ENCODE measurements around the gene PTPRM.
A peak's percentile ranks its signal among the peaks of the same experiment; 100 is the strongest.
"Not testable (repeated sequence)": the region's sequence is repeated elsewhere in the genome, so short reads cannot be mapped to it uniquely, and the experiment has no call there.

Gene PTPRM

DNA sequence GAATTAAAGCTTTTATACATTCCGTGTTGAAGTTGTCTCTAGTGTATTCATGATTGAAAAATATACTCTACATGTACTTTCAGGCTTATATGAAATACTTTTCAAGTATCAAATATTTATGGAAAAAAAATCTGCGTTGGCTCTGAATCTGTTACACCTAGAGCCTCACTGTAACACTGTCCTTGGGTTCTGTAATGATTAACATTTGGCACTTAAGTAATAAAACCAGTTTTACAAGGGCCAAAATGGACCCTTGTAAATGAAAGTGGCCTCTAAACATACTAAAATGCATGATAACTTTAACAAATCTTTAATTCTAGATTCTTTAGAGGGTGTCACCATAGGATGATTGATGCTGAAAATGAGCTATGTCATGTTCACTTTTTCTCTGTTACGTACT is 162.8 kb downstream of the PTPRM start:
- DNase-seq: no peak

DNA sequence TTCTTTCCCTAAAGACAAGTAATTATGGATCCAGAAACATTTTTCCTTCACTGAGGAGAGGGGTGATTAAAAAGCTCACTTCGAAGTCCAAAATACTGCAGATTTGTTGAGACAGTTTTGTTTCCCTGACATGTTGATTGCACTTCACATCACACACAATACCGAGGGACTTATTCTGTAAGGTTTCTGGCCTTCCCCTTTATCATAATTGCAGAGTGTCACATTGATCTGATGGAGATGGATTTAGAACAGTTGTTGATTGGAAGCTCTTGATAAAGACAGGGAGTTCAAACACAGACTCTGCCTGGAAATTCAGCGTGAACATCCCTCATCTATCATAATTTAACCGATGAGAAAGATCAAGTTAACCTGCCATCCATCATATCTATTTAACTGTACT is 163.6 kb downstream of the PTPRM start:
- DNase-seq: no peak

DNA sequence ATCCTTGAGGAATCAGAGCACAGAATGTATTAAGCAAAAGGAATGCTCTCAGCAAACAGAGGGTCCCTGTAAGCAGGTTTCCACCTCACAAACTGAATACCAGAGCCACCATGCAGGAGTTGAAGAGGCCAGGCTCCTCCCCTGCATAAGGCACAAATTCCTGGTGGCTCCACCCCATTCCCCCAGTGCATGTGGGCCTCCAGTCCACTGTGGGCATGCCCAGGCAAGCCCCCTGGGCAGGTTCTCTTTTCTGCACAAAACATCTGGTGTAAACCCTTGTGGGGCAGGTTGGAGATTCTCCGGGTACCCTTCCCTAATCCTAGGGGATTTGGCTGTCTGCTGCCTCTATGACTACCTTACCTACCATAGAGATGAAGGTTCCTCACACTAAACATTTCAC is 166.5 kb downstream of the PTPRM start:
- no peak for DNase-seq

GRCh38 chr18:7735196-7735595 is 168.1 kb downstream of the PTPRM start:
- no peak for DNase-seq

- DNase-seq: no peak
Measured at GRCh38 chr18:7735626-7736175, 168.6 kb downstream of the PTPRM start.

- not testable (repeated sequence) for DNase-seq
Measured at GRCh38 chr18:7736526-7736925, 169.4 kb downstream of the PTPRM start.

DNA sequence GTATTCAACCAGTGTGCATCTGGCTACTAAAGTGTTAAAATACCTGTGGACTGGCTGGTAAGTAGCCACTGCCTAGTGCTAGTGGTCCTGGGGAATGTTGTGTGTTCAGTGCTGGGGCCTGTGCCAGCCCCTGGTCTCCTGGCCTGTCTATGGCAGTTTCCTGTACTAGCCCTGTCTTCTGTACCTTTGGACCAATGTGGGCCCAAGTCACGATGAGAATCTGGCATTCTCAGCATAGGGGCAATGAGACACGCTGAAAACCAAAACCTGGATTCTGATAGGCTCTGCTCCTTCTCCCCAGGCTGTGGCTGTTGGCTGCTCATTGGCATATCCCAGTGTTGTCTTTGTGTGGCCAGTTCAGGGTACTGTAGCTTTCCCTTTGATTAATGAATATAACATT is 170.4 kb downstream of the PTPRM start:
- no peak for DNase-seq

- DNase-seq: no peak
Measured at GRCh38 chr18:7740821-7741220, 173.7 kb downstream of the PTPRM start.

GRCh38 chr18:7741640-7742039 is 174.5 kb downstream of the PTPRM start:
- DNase-seq: no peak

- no peak for DNase-seq
Measured at GRCh38 chr18:7742224-7742623, 175.1 kb downstream of the PTPRM start.

- no peak for DNase-seq
Measured at GRCh38 chr18:7743256-7743655, 176.1 kb downstream of the PTPRM start.

DNA sequence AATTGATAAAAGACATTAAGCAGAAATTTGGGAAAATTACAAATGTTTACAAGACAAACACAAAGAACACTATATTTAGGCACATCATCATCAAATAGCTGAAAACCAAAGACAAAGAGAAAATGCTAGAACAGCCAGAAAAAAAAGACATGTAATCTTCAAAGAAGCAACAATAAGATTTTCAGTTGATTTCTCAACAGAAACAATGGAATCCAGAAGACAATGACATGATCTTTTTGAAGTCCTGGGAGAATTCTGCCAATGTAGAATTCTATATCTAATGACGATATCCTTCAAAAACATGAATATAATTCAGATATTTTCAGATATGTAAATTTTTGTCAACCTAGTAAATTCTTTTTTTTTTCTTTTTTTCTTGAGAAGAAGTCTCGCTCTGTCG is 179.0 kb downstream of the PTPRM start:
- DNase-seq: no peak

GRCh38 chr18:7748251-7749007 is 181.3 kb downstream of the PTPRM start:
- DNase-seq: no peak

- DNase-seq: no peak
Measured at GRCh38 chr18:7749008-7749405, 181.9 kb downstream of the PTPRM start.

GRCh38 chr18:7749510-7749981 is 182.4 kb downstream of the PTPRM start:
- no peak for DNase-seq

DNA sequence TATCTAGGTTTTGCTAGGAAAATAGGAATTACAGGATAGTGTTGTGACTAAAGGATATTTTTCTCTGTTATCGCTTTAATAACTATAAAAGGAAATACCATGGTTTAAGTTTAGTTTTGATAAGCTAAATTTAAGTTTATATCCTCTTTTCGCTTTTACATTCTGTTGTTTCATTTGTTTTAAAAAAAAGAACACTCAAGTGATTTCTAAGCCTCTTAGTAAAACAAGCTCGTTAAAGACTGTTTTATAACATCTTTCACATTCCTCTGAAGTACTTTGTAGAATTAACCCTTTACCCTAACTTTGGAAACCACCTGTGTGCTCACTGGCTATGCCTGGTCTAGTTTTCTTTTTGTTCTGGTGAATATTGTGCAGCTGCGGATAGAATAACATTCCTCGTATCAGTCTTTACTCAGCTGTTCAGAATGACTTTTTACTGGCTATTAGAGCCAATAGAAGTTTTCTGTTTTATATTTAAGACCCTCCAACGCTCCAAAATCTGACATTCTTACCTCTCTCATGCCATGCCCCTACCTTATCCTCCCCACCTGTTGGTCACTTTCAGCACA is 183.1 kb downstream of the PTPRM start:
- no peak for DNase-seq

DNA sequence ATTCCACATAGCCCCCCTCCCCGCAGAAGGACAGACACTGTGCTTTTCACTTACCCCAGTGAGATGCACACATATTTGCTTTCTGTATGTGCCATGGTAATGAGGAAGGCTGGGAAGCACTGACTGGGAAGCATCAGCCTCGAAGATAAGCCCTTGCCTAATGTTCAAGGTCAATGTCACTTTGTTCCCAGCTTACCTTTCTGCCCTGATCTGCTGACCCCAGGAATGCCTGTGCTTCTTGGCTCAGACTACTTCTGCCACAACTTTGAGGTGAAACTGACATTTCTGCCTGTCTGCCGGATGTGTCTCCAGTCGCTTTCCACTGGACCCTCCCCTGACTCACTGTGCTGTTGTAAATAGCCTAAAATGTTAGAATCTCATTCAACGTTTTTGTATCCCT is 183.8 kb downstream of the PTPRM start:
- no peak for DNase-seq

DNA sequence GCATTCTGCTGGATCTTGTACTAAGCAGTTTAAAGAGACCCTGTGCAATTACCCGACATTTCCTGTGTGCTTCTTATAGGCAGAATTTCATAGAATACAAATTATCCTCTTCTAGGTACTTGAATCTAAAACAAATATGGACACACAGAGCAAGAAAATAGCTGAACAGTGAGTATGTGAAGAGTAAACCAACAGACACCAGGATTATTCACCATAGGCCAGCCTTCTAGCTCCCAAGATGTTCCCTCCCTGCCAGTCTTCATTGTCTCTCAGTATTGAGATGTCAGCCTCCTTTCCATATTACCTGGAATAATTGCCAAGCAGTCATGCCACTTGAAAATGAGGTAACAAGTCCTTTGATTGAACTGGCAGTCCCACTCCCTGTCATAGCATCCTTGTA is 187.1 kb downstream of the PTPRM start:
- peak; percentile 16 for DNase-seq

- DNase-seq: no peak
Measured at GRCh38 chr18:7754725-7755181, 187.6 kb downstream of the PTPRM start.

DNA sequence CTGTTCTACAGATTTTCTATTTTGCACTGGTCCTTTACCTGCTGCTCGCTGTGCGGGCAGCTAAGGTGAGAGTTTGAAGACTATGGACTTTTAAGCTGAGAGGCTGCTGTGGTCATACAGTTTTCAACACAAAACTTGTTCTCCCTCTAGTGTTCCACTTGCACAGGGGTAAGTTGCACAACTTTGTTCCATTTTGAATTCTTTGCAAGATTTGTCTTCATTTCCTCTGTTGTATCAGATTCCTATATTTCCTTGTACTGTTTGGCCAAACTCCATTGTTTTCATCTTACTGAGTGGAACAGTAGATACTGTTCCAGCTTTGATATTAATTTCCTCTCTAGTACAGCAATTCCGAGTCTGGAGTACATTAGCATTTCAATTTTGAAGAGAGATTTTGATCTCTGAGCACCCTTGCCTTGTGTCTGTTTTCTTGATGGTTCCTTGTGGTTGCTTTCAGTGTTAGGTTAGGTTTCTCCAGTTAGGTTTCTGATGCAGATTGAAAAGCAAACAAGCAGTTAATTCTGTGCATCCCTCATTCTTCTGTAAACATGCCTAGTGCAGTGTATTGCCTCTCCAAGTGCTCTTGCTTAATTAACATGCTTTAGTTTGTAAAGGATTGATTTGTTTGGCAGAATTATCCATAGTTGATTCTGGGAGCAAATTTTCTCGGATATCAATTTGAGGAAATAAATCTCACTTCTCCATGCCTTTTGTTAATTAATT is 188.8 kb downstream of the PTPRM start:
- DNase-seq: peak; percentile 3

- DNase-seq: no peak
Measured at GRCh38 chr18:7757175-7757574, 190.1 kb downstream of the PTPRM start.

DNA sequence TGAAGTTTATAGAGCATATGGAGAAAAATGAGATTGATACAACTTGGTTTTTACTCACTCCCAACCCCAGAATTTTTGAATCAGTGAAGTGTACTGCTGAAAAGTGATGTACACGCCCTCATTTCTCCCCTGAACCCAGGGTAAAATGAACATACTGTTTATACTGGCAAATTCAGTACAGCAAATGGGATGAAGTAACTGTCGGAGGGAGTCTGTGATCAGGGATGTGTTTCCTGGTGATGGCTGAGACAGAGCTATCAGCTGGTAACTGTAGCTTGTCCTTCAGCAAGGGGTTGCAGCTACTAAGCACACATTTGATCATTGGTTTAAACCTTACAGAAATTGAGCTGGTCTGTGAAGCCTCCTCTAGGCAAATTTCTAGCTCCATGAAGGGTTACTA is 191.6 kb downstream of the PTPRM start:
- DNase-seq: no peak

Data from NCI-H345 (cell line).